Measurements from ENCODE around the gene SORCS2.

DNA sequence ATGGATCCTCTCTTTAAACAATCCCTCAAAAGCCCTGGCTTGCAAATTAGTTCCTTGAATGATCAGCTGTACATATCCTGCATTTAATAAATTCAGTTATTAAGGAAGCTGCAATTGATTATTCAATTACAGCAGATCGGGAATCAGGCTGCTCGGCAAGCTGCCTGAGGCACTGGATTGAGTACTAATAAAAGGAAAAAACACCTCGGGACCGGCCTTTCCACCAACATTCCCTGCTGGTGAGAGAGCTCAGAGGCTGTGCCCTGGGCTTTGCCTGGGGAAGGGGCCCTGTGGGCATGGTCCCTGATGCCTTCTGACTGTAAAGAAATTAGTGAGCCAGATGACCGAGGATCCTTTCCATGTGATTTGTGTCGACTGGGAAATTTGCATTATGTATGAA, 69.2 kb downstream of the SORCS2 start:
- no peak for TF ChIP-seq POLR2A (IDR thresholded peaks at IDR 0.05)
- TF ChIP-seq, protein P1, sequence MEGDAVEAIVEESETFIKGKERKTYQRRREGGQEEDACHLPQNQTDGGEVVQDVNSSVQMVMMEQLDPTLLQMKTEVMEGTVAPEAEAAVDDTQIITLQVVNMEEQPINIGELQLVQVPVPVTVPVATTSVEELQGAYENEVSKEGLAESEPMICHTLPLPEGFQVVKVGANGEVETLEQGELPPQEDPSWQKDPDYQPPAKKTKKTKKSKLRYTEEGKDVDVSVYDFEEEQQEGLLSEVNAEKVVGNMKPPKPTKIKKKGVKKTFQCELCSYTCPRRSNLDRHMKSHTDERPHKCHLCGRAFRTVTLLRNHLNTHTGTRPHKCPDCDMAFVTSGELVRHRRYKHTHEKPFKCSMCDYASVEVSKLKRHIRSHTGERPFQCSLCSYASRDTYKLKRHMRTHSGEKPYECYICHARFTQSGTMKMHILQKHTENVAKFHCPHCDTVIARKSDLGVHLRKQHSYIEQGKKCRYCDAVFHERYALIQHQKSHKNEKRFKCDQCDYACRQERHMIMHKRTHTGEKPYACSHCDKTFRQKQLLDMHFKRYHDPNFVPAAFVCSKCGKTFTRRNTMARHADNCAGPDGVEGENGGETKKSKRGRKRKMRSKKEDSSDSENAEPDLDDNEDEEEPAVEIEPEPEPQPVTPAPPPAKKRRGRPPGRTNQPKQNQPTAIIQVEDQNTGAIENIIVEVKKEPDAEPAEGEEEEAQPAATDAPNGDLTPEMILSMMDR (IDR thresholded peaks at IDR 0.05 in 4 of 5, conservative IDR thresholded peaks at IDR 0.05 in 1 of 5) = no peak

Measured in gastrocnemius medialis (tissue), 4 donors.